MCF 10A (cell line): Measurements from ENCODE around the gene SYF2. TPM values are rescaled to one million over a fixed set of nuclear protein-coding genes. Genes with fewer than 3 reads are reported as not detected.

Experiments used
- BruUV-seq: library from RNA; stranded (reverse); fragments of 400-500 nt; replicated peaks from 2 replicates; lab custom pipeline; 2021; lab: Mats Ljungman, UMichigan
- CTCF ChIA-PET: fragments of 300-600 bp; sonication (Branson Sonifier 250); formaldehyde crosslinking; extraction: SDS; loops from one replicate; lab custom pipeline; 2021; ENCODE audit warnings: antibody characterized with exemption, inconsistent platforms; lab: Yijun Ruan, JAX
- POLR2A ChIA-PET: fragments of 300-600, 350-650 bp; sonication (Branson Sonifier 250); formaldehyde crosslinking; extraction: SDS; loops from one replicate; lab custom pipeline; 2020; ENCODE audit warnings: antibody characterized with exemption, inconsistent platforms; lab: Yijun Ruan, JAX
- DNase-seq: peaks from one replicate; pipeline ENCODE4 v3.0.0-alpha.2; 2018; ENCODE audit not compliant: unreplicated experiment
- H3K27ac Mint-ChIP-seq: one replicate; pipeline ENCODE4 v1.8.0; 2022; ENCODE audit warnings: mild to moderate bottlenecking, low read depth, mixed read lengths; ENCODE audit not compliant: unreplicated experiment
- H3K27me3 Mint-ChIP-seq: one replicate; pipeline ENCODE4 v1.8.0; 2022; ENCODE audit warnings: mixed read lengths; ENCODE audit not compliant: insufficient read depth, unreplicated experiment
- H3K36me3 Mint-ChIP-seq: one replicate; pipeline ENCODE4 v1.8.0; 2022; ENCODE audit warnings: mild to moderate bottlenecking, moderate library complexity, mixed read lengths; ENCODE audit not compliant: insufficient read depth, unreplicated experiment
- H3K4me1 Mint-ChIP-seq: one replicate; pipeline ENCODE4 v1.8.0; 2022; ENCODE audit warnings: mixed read lengths; ENCODE audit not compliant: insufficient read depth, unreplicated experiment
- H3K4me3 Mint-ChIP-seq: one replicate; pipeline ENCODE4 v1.8.0; 2022; ENCODE audit warnings: mild to moderate bottlenecking, moderate library complexity, mixed read lengths; ENCODE audit not compliant: unreplicated experiment
- H3K9me3 Mint-ChIP-seq: one replicate; pipeline ENCODE4 v1.8.0; 2022; ENCODE audit warnings: mixed read lengths; ENCODE audit not compliant: unreplicated experiment
- CTCF ChIP-seq: fragments of 200-600 bp; IDR thresholded peaks from one replicate; pipeline ENCODE4 v1.8.0; 2022; ENCODE audit warnings: antibody characterized with exemption, mild to moderate bottlenecking; ENCODE audit not compliant: unreplicated experiment
- intact Hi-C: fragments of 100-400 bp; cut with micrococcal nuclease; formaldehyde crosslinking; loops from 2 replicates; pipeline ENCODE4 v1.14.1; 2022
- total RNA-seq: library from RNA; stranded (reverse); gene quantifications from 2 replicates; pipeline ENCODE4 v1.2.3, GENCODE V29; 2022

SYF2 gene
- total RNA-seq, 1 experiment from 2014 or later, result 43.0 TPM

- Mint-ChIP-seq H3K4me1 (no peaks in the 10 kb centered on the region), H3K27me3 (peaks cover 12% of the 10 kb centered on the region), H3K36me3 (no peaks in the 10 kb centered on the region), H3K27ac (no peak overlapping the region), H3K9me3 (no peaks in the 10 kb centered on the region), H3K4me3 (no peak overlapping the region)
- BruUV-seq, result no TSS peak
- no peak for TF ChIP-seq CTCF
- POLR2A ChIA-PET, result no interaction called here
- CTCF ChIA-PET, result interaction anchor here (0.9 kb wide), 1 partner anchor 20 kb away, joined by 3 read pairs; no protein-coding TSS in a partner anchor
- DNase-seq, result no peak
- intact Hi-C loops, result no loop called here
Observed at GRCh38 chr1:25187077-25187476, 45.2 kb downstream of the SYF2 start.

GRCh38 chr1:25186161-25187007 is 45.9 kb downstream of the SYF2 start:
- Mint-ChIP-seq H3K4me3 (no peak overlapping the region), H3K9me3 (no peaks in the 10 kb centered on the region), H3K27me3 (peaks cover 12% of the 10 kb centered on the region), H3K36me3 (no peaks in the 10 kb centered on the region), H3K4me1 (no peaks in the 10 kb centered on the region), H3K27ac (no peak overlapping the region)
- DNase-seq, result no peak
- intact Hi-C loops, result no loop called here
- TF ChIP-seq CTCF, result no peak
- ChIA-PET POLR2A (no interaction called here), CTCF (interaction anchor here (1.0 kb wide), 1 partner anchor 19 kb away, joined by 3 read pairs; no protein-coding TSS in a partner anchor)
- no TSS peak for BruUV-seq

- ChIA-PET POLR2A (no interaction called here), CTCF (interaction anchor here (1.0 kb wide), 1 partner anchor 19 kb away, joined by 3 read pairs; no protein-coding TSS in a partner anchor)
- no peaks in the 10 kb centered on the region for H3K9me3 Mint-ChIP-seq
- BruUV-seq, result no TSS peak
- no peak for TF ChIP-seq CTCF
- peaks cover 12% of the 10 kb centered on the region for H3K27me3 Mint-ChIP-seq
- H3K4me3 Mint-ChIP-seq, result no peak overlapping the region
- no peaks in the 10 kb centered on the region for H3K36me3 Mint-ChIP-seq
- DNase-seq, result no peak
- H3K4me1 Mint-ChIP-seq, result no peaks in the 10 kb centered on the region
- no peak overlapping the region for H3K27ac Mint-ChIP-seq
- intact Hi-C loops, result no loop called here
Observed at GRCh38 chr1:25185409-25186160, 46.7 kb downstream of the SYF2 start.
